ENCODE data around the gene HINT3.

The HINT3 gene

GRCh38 chr6:125955973-125956372, 597 bp upstream of the HINT3 start:
- DNase-seq (ENCODE audit: low spot score): no peak
- TF ChIP-seq CTCF (IDR thresholded peaks at IDR 0.05; ENCODE audit: extremely low read depth, missing control alignments): no peak

- no peak for DNase-seq (ENCODE audit: low spot score)
- no peak for TF ChIP-seq CTCF (IDR thresholded peaks at IDR 0.05; ENCODE audit: extremely low read depth, missing control alignments)
Measured at GRCh38 chr6:125957391-125957693, 772 bp downstream of the HINT3 start.

GRCh38 chr6:125957845-125958244, 1.3 kb downstream of the HINT3 start:
- TF ChIP-seq CTCF (IDR thresholded peaks at IDR 0.05; ENCODE audit: extremely low read depth, missing control alignments): no peak
- DNase-seq (ENCODE audit: low spot score): no peak

GRCh38 chr6:125959041-125959440, 2.5 kb downstream of the HINT3 start:
- DNase-seq (ENCODE audit: low spot score): no peak
- no peak for TF ChIP-seq CTCF (IDR thresholded peaks at IDR 0.05; ENCODE audit: extremely low read depth, missing control alignments)

GRCh38 chr6:125961117-125961516, 4.5 kb downstream of the HINT3 start:
- no peak for TF ChIP-seq CTCF (IDR thresholded peaks at IDR 0.05; ENCODE audit: extremely low read depth, missing control alignments)
- DNase-seq (ENCODE audit: low spot score): no peak

- TF ChIP-seq CTCF (IDR thresholded peaks at IDR 0.05; ENCODE audit: extremely low read depth, missing control alignments): no peak
- no peak for DNase-seq (ENCODE audit: low spot score)
Measured at GRCh38 chr6:125962900-125963497, 6.4 kb downstream of the HINT3 start.

- no peak for TF ChIP-seq CTCF (IDR thresholded peaks at IDR 0.05; ENCODE audit: extremely low read depth, missing control alignments)
- no peak for DNase-seq (ENCODE audit: low spot score)
Measured at GRCh38 chr6:125963817-125964216, 7.2 kb downstream of the HINT3 start.
